Measurements from ENCODE around the gene UBE2D3.

The UBE2D3 gene

GRCh38 chr4:102754044-102754443 lies 73.3 kb downstream of the UBE2D3 start:
- H3K4me3 ChIP-seq (ENCODE audit: low read depth, low read length), result no peak overlapping the region
- DNase-seq (ENCODE audit: low read depth), result no peak
- TF ChIP-seq, protein P1, sequence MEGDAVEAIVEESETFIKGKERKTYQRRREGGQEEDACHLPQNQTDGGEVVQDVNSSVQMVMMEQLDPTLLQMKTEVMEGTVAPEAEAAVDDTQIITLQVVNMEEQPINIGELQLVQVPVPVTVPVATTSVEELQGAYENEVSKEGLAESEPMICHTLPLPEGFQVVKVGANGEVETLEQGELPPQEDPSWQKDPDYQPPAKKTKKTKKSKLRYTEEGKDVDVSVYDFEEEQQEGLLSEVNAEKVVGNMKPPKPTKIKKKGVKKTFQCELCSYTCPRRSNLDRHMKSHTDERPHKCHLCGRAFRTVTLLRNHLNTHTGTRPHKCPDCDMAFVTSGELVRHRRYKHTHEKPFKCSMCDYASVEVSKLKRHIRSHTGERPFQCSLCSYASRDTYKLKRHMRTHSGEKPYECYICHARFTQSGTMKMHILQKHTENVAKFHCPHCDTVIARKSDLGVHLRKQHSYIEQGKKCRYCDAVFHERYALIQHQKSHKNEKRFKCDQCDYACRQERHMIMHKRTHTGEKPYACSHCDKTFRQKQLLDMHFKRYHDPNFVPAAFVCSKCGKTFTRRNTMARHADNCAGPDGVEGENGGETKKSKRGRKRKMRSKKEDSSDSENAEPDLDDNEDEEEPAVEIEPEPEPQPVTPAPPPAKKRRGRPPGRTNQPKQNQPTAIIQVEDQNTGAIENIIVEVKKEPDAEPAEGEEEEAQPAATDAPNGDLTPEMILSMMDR (IDR thresholded peaks at IDR 0.05; ENCODE audit: low read depth, low read length, missing control alignments), result no peak

GRCh38 chr4:102751941-102752340 lies 75.4 kb downstream of the UBE2D3 start:
- in situ Hi-C loops (cut with HindIII; ENCODE audit: low sequenced_read_pairs), result no loop called here
- no peak overlapping the region for H3K4me3 ChIP-seq (ENCODE audit: low read depth, low read length)
- TF ChIP-seq, protein P1 (IDR thresholded peaks at IDR 0.05; ENCODE audit: low read depth, low read length, missing control alignments), result no peak
- DNase-seq (ENCODE audit: low read depth), result no peak

More at GRCh38 chr4:102754044-102754443, 73.3 kb downstream of the UBE2D3 start:
- in situ Hi-C loops (cut with HindIII; ENCODE audit: low sequenced_read_pairs), result no loop called here

All from astrocyte of the cerebellum (primary cell).